Hepatic stellate cell (primary cell): Measurements from ENCODE around the gene RPL29.

Experiments used
- DNase-seq: peaks from one replicate; pipeline ENCODE4 v3.0.0; 2011; ENCODE audit warnings: low spot score

Gene RPL29

GRCh38 chr3:51945926-51946705, 49.6 kb downstream of the RPL29 start:
- no peak for DNase-seq

GRCh38 chr3:51945031-51945840, 50.5 kb downstream of the RPL29 start:
- no peak for DNase-seq

- no peak for DNase-seq
These were observed 51.2 kb downstream of the RPL29 start for GRCh38 chr3:51944451-51945021.
